Neural cell (in vitro differentiated cells): ENCODE results near the gene SUMO1. TPM values are rescaled to one million over a fixed set of nuclear protein-coding genes. Genes with fewer than 3 reads are reported as not detected.
"Not testable (repeated sequence)": the region's sequence is repeated elsewhere in the genome, so short reads cannot be mapped to it uniquely, and the experiment has no call there.

Source experiments
- H2AFZ ChIP-seq: fragments of 200-600, 300-800 bp; sonication (generic), shearing (Covaris generic); 2 replicates; pipeline ENCODE4 v1.6.0; 2014; ENCODE audit warnings: low read depth, mild to moderate bottlenecking, antibody characterized with exemption, low read length, moderate library complexity
- H3F3A ChIP-seq: fragments of 200-600 bp; shearing (Covaris generic); 2 replicates; pipeline ENCODE4 v1.6.1; 2016; ENCODE audit warnings: mild to moderate bottlenecking, moderate library complexity, mixed read lengths, antibody characterized with exemption, low read length; ENCODE audit not compliant: insufficient read depth, poor library complexity, severe bottlenecking
- H3K27ac ChIP-seq: fragments of 200-600, 300-800 bp; sonication (generic), shearing (Covaris generic); 2 replicates; pipeline ENCODE4 v1.5.1; 2014; ENCODE audit warnings: mild to moderate bottlenecking, low read length, moderate library complexity
- H3K27me3 ChIP-seq: fragments of 300-800, 200-600 bp; sonication (generic), shearing (Covaris generic); 2 replicates; pipeline ENCODE4 v1.6.0; 2014; ENCODE audit warnings: mild to moderate bottlenecking, low read depth, low read length, moderate library complexity; ENCODE audit not compliant: insufficient read depth
- H3K36me3 ChIP-seq: fragments of 300-800, 200-600 bp; sonication (generic), shearing (Covaris generic); 2 replicates; pipeline ENCODE4 v1.5.1; 2014; ENCODE audit warnings: mild to moderate bottlenecking, antibody characterized with exemption, low read length, moderate library complexity; ENCODE audit not compliant: insufficient read depth
- H3K4me2 ChIP-seq: fragments of 300-800, 200-600 bp; sonication (generic), shearing (Covaris generic); 2 replicates; pipeline ENCODE4 v1.6.0; 2014; ENCODE audit warnings: mild to moderate bottlenecking, low read length
- H3K4me3 ChIP-seq: fragments of 300-800, 200-600 bp; sonication (generic), shearing (Covaris generic); 2 replicates; pipeline ENCODE4 v1.5.1; 2014; ENCODE audit warnings: mild to moderate bottlenecking, low read length, moderate library complexity
- H3K79me2 ChIP-seq: fragments of 200-600 bp; shearing (Covaris generic); replicated peaks from 2 replicates; pipeline ENCODE4 v1.6.0; 2014; ENCODE audit warnings: mild to moderate bottlenecking, low read length, moderate library complexity; ENCODE audit not compliant: insufficient read depth
- H3K9ac ChIP-seq: fragments of 300-800, 200-600 bp; sonication (generic), shearing (Covaris generic); 2 replicates; pipeline ENCODE4 v1.6.1; 2016; ENCODE audit warnings: mild to moderate bottlenecking, low read length, mixed read lengths
- H3K9me2 ChIP-seq: fragments of 200-600 bp; shearing (Covaris generic); 2 replicates; pipeline ENCODE4 v1.6.1; 2016; ENCODE audit warnings: mild to moderate bottlenecking, low read length, mixed read lengths; ENCODE audit not compliant: insufficient read depth
- H3K9me3 ChIP-seq: fragments of 200-600, 300-800 bp; sonication (generic), shearing (Covaris generic); 2 replicates; pipeline ENCODE4 v1.6.1; 2016; ENCODE audit warnings: mild to moderate bottlenecking, mixed run types, low read length, moderate library complexity, mixed read lengths
- H4K20me1 ChIP-seq: fragments of 200-600 bp; shearing (Covaris generic); 2 replicates; pipeline ENCODE4 v1.6.1; 2016; ENCODE audit warnings: mild to moderate bottlenecking, mixed run types; ENCODE audit not compliant: insufficient read depth
- EP300 ChIP-seq: fragments of 450-650 bp; conservative IDR thresholded peaks from 2 replicates; pipeline ENCODE4 v1.6.1; 2014; ENCODE audit warnings: antibody characterized with exemption, mild to moderate bottlenecking, moderate library complexity; ENCODE audit not compliant: poor library complexity, severe bottlenecking
- EZH2 ChIP-seq: fragments of 200-600, 300-800 bp; shearing (Covaris generic), sonication (generic); IDR thresholded peaks from 2 replicates; pipeline ENCODE4 v1.6.1; 2014; ENCODE audit warnings: antibody characterized with exemption, low read length, borderline replicate concordance, mild to moderate bottlenecking; ENCODE audit not compliant: insufficient read depth, poor library complexity, severe bottlenecking
- MXI1 ChIP-seq: fragments of 450-650 bp; conservative IDR thresholded peaks from 2 replicates; pipeline ENCODE4 v1.6.1; 2014; ENCODE audit warnings: antibody characterized with exemption, mild to moderate bottlenecking; ENCODE audit not compliant: poor library complexity, severe bottlenecking
- POLR2AphosphoS5 ChIP-seq: IDR thresholded peaks from 2 replicates; pipeline ENCODE4 v1.6.1; 2012
- RAD21 ChIP-seq: fragments of 450-650 bp; conservative IDR thresholded peaks from 2 replicates; pipeline ENCODE4 v1.6.1; 2014; ENCODE audit warnings: antibody characterized with exemption, mild to moderate bottlenecking, moderate library complexity
- SMC3 ChIP-seq: fragments of 450-650 bp; conservative IDR thresholded peaks from 2 replicates; pipeline ENCODE4 v1.6.1; 2014; ENCODE audit warnings: antibody characterized with exemption, mild to moderate bottlenecking, moderate library complexity; ENCODE audit not compliant: poor library complexity
- TAF1 ChIP-seq: IDR thresholded peaks from 2 replicates; pipeline ENCODE4 v1.6.1; 2012; ENCODE audit warnings: low read depth
- polyA plus RNA-seq: library from polyadenylated mRNA; depleted of rRNA; stranded (reverse); fragments of >200 nt; gene quantifications from 2 replicates; pipeline ENCODE4 v1.2.3, GENCODE V29; 2014
- TF ChIP-seq, protein P1 (sequence below): fragments of 450-650 bp; IDR thresholded peaks from 2 replicates; pipeline ENCODE4 v1.5.1; 2014; ENCODE audit warnings: antibody characterized with exemption, mild to moderate bottlenecking, moderate library complexity; ENCODE audit not compliant: poor library complexity, severe bottlenecking
- TF ChIP-seq, protein P2 (sequence below): IDR thresholded peaks from 2 replicates; pipeline ENCODE4 v1.6.1; 2012; ENCODE audit warnings: borderline replicate concordance

SUMO1 gene
- polyA plus RNA-seq, 1 donor from 2014 or later: 365 TPM

DNA sequence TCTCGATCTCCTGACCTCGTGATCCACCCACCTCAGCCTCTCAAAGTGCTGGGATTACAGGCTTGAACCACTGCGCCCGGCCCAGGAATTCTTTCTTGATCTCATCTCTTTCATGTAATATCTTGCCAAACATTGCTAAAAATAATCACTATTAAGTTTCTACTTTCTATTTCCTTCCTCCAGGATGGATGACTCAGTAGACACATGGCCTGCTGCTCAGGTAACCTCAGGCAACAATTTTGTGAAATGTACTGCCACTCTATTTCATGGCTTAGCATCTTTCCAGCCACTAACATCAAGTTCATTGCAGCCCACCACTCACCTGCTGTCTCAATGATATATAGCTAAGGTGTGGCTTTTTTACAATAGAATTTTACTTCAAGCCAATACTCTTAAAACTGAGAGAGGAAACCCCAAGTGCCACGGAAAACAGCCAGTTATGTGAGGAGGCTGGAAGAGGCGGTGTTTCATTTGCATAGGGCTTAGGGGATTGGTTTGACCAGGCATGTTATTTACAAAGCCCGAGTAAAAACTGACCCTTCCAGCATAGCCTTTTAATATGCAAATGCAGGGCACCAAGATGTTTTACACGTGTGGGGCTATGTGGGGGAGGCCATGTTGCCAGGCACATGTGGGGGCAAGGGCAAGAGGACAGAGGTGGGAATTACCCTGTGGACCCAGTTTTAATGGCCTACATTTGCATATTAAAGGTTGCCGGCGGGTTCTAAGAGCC lies 11.3 kb upstream of the SUMO1 start:
- H3K9ac ChIP-seq: no peak overlapping the region
- H3K79me2 ChIP-seq: no peaks in the 10 kb centered on the region
- no peak overlapping the region for H3K4me3 ChIP-seq
- no peaks in the 10 kb centered on the region for H3K9me3 ChIP-seq
- no peak overlapping the region for H2AFZ ChIP-seq
- H4K20me1 ChIP-seq: no peaks in the 10 kb centered on the region
- TF ChIP-seq EP300 (no peak), POLR2AphosphoS5 (no peak), TAF1 (no peak), MXI1 (no peak), EZH2 (no peak), RAD21 (no peak), SMC3 (no peak)
- TF ChIP-seq, protein P1, sequence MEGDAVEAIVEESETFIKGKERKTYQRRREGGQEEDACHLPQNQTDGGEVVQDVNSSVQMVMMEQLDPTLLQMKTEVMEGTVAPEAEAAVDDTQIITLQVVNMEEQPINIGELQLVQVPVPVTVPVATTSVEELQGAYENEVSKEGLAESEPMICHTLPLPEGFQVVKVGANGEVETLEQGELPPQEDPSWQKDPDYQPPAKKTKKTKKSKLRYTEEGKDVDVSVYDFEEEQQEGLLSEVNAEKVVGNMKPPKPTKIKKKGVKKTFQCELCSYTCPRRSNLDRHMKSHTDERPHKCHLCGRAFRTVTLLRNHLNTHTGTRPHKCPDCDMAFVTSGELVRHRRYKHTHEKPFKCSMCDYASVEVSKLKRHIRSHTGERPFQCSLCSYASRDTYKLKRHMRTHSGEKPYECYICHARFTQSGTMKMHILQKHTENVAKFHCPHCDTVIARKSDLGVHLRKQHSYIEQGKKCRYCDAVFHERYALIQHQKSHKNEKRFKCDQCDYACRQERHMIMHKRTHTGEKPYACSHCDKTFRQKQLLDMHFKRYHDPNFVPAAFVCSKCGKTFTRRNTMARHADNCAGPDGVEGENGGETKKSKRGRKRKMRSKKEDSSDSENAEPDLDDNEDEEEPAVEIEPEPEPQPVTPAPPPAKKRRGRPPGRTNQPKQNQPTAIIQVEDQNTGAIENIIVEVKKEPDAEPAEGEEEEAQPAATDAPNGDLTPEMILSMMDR: no peak
- TF ChIP-seq, protein P2, sequence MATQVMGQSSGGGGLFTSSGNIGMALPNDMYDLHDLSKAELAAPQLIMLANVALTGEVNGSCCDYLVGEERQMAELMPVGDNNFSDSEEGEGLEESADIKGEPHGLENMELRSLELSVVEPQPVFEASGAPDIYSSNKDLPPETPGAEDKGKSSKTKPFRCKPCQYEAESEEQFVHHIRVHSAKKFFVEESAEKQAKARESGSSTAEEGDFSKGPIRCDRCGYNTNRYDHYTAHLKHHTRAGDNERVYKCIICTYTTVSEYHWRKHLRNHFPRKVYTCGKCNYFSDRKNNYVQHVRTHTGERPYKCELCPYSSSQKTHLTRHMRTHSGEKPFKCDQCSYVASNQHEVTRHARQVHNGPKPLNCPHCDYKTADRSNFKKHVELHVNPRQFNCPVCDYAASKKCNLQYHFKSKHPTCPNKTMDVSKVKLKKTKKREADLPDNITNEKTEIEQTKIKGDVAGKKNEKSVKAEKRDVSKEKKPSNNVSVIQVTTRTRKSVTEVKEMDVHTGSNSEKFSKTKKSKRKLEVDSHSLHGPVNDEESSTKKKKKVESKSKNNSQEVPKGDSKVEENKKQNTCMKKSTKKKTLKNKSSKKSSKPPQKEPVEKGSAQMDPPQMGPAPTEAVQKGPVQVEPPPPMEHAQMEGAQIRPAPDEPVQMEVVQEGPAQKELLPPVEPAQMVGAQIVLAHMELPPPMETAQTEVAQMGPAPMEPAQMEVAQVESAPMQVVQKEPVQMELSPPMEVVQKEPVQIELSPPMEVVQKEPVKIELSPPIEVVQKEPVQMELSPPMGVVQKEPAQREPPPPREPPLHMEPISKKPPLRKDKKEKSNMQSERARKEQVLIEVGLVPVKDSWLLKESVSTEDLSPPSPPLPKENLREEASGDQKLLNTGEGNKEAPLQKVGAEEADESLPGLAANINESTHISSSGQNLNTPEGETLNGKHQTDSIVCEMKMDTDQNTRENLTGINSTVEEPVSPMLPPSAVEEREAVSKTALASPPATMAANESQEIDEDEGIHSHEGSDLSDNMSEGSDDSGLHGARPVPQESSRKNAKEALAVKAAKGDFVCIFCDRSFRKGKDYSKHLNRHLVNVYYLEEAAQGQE: no peak
- no peaks in the 10 kb centered on the region for H3K27me3 ChIP-seq
- H3K9me2 ChIP-seq: no peaks in the 10 kb centered on the region
- H3K27ac ChIP-seq: no peak overlapping the region
- H3F3A ChIP-seq: no peaks in the 10 kb centered on the region
- H3K4me2 ChIP-seq: no peak overlapping the region
- H3K36me3 ChIP-seq: no peaks in the 10 kb centered on the region

DNA sequence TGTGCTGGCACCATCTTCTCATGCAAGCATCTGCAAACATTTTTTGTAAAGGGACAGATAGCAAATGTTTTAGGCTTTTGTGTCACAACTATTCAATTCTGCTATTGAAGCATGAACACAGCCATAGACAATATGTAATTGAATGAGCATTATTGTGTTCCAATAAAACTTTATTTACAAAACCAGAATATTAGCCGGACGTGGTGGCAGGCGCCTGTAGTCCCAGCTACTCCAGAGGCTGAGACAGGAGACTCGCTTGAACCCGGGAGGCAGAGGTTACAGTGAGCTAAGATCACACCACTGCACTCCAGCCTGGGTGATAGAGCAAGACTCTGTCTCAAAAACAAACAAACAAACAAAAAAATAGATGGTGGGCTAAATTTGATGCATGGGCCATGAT lies 9.3 kb upstream of the SUMO1 start:
- not testable (repeated sequence) for H3K27me3 ChIP-seq, H3K9me3 ChIP-seq, H2AFZ ChIP-seq, H3K4me3 ChIP-seq, H3K9me2 ChIP-seq, H4K20me1 ChIP-seq, H3K27ac ChIP-seq, H3K9ac ChIP-seq, H3K4me2 ChIP-seq, H3F3A ChIP-seq, H3K36me3 ChIP-seq, H3K79me2 ChIP-seq
